Activated naive CD4-positive, alpha-beta T cell treated with anti-CD3 and anti-CD28 coated beads, Interleukin-2, amount 10 ng/mL, durations not matched to agents 7 days and 5 days (primary cell): ENCODE results near the gene CPE.

Experiments used
- CTCF ChIA-PET: fragments of 350-600 bp; sonication (Branson Sonifier 250); formaldehyde crosslinking; loops from one replicate; lab custom pipeline; 2021; ENCODE audit warnings: antibody characterized with exemption; lab: Charles Lee
- DNase-seq: peaks from one replicate; pipeline ENCODE4 v3.0.0-alpha.2; 2020
- H3K27ac Mint-ChIP-seq: one replicate; pipeline ENCODE4 v1.8.0; 2021; ENCODE audit warnings: mild to moderate bottlenecking, moderate library complexity, mixed read lengths
- H3K27me3 Mint-ChIP-seq: one replicate; pipeline ENCODE4 v1.8.0; 2021; ENCODE audit warnings: mild to moderate bottlenecking, mixed read lengths
- H3K36me3 Mint-ChIP-seq: one replicate; pipeline ENCODE4 v1.8.0; 2021; ENCODE audit warnings: mixed read lengths
- H3K4me1 Mint-ChIP-seq: one replicate; pipeline ENCODE4 v1.8.0; 2021; ENCODE audit warnings: mixed read lengths
- H3K4me3 Mint-ChIP-seq: one replicate; pipeline ENCODE4 v1.8.0; 2021; ENCODE audit warnings: mild to moderate bottlenecking, moderate library complexity, mixed read lengths
- H3K9me3 Mint-ChIP-seq: one replicate; pipeline ENCODE4 v1.8.0; 2021; ENCODE audit warnings: mixed read lengths

CPE gene

DNA sequence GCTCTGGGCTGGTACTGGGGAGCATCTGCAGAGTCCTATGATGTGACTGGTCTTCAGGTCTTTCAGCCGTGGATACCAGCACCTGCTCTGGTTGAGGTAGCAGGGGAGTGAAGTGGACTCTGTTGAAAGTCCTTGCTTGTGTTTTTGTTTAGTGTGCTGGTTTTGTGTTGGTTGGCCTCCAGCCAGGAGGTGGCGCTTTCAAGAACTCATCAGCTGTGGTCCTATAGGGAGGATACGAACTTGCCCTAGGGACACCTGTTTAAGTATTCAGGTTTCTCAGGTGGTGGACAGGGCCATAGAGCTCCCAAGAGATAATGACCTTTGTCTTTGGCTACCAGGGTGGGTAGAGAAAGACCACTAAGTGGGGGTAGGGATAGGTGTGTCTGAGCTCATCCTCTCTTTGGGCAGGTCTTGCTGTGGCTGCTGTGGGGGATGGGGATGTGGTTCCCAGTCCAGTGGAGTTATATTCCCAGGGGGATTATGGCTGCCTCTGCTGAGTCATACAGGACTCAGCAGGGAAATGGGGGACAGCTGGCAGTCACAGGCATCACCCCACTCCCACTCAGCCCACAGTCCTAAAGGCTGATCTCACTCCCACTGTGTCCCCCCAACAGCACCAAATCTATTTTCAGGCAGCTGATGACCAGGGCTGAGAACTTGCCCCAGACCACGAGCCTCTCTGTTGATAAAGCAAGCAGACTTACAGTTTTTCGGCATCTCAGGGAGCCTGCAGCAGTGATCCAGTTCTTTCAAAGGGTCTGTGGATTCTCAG, 27.3 kb upstream of the CPE start:
- Mint-ChIP-seq H3K36me3 (no peaks in the 10 kb centered on the region), H3K9me3 (no peaks in the 10 kb centered on the region), H3K4me3 (no peak overlapping the region), H3K4me1 (no peaks in the 10 kb centered on the region), H3K27me3 (peaks cover 15% of the 10 kb centered on the region), H3K27ac (no peak overlapping the region)
- no peak for DNase-seq
- CTCF ChIA-PET: interaction anchor here (0.8 to 1.5 kb wide), 5 partner anchors 8 to 113 kb away, joined by 3 to 4 read pairs (median 4); no protein-coding TSS in a partner anchor

DNA sequence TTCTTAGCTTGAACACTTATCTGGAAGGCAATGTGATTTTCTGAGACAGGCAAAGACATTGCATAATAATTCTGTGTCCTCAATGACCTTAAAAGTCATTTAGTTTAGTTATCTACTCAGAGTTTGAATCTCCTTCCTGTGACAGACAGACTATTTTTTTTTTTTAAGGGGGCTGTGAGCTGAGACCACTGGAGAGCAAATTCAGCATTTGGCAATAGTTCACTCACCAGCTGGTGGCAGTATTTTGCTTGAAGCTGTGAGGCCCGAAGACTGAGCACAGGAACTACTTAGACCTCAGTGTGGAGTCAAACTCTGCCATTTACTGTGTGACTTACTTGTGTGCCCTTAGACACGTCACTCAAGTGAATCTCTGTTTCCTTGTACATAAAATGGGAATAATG, 22.9 kb upstream of the CPE start:
- CTCF ChIA-PET: interaction anchor here (0.6 to 1.2 kb wide), 5 partner anchors 20 to 1598 kb away, joined by 3 to 5 read pairs (median 3); no protein-coding TSS in a partner anchor
- H3K27me3 Mint-ChIP-seq: peaks cover 30% of the 10 kb centered on the region

DNA sequence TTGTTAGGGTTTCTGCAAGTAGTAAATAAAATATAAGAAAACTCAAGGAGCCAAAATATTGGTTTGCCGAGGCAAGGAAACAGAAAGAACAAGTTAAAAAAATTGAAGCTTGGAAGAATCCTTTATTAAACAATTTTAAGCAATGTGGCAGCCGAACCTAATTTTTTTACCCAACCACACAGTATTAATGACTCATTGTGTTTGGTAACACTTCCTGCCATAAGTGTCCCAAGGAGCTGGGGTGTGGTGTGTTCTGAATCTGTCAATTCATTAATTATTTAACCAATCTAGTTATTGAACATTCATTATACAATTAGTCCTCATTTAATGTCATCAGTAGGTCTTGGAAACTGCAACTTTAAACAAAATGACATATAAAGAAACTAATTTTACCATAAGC, 19.3 kb upstream of the CPE start:
- no peak overlapping the region for H3K4me3 Mint-ChIP-seq
- H3K36me3 Mint-ChIP-seq: no peaks in the 10 kb centered on the region
- CTCF ChIA-PET: interaction anchor here (1.3 to 3.7 kb wide), 2 partner anchors 105 to 228 kb away, joined by 3 to 13 read pairs; no protein-coding TSS in a partner anchor
- H3K4me1 Mint-ChIP-seq: no peaks in the 10 kb centered on the region
- H3K27me3 Mint-ChIP-seq: peaks cover 26% of the 10 kb centered on the region
- DNase-seq: no peak
- H3K9me3 Mint-ChIP-seq: no peaks in the 10 kb centered on the region
- no peak overlapping the region for H3K27ac Mint-ChIP-seq

More for the DNA sequence above, 22.9 kb upstream of the CPE start:
- Mint-ChIP-seq H3K4me1 (no peaks in the 10 kb centered on the region), H3K4me3 (no peak overlapping the region), H3K9me3 (no peaks in the 10 kb centered on the region), H3K36me3 (no peaks in the 10 kb centered on the region), H3K27ac (no peak overlapping the region)
- DNase-seq: peak; percentile 28

GRCh38 chr4:165360041-165360695, 18.6 kb upstream of the CPE start:
- Mint-ChIP-seq H3K27me3 (peaks cover 26% of the 10 kb centered on the region), H3K4me3 (no peak overlapping the region), H3K36me3 (no peaks in the 10 kb centered on the region), H3K4me1 (no peaks in the 10 kb centered on the region), H3K27ac (no peak overlapping the region), H3K9me3 (no peaks in the 10 kb centered on the region)
- no peak for DNase-seq
- CTCF ChIA-PET: interaction anchor here (1.3 to 3.7 kb wide), 2 partner anchors 104 to 229 kb away, joined by 3 to 13 read pairs; no protein-coding TSS in a partner anchor

DNA sequence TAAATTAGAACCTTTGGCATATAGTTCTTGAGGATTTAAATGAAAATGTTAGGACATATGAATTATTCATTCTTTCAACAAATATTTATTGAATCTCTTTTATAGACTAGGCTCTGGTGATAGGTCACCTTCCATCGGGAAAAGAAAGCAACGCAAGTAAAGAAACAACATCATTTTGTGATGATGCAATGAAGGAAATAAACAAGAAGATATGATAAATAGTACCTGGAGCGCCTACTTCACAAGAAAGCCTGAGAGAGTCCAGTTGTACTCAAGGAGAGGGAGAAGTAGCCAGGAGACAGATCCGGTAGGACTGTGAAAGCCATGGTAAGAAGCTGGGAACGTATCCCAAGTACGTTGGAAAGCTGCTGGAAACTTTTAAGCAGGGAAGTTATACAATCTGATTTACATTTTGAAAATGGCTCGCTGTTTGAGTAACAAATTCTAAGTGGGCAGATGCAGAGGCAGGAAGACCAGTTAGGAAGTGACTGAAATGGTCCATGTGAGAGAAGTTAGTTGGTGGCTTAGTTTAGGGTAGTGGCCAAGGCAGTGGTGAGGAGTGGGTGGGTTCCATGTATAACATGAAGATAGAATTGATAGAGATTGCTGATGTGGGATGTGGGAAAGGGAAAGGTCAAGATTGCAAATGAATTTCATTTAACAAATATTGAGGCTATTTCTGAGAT, 17.7 kb upstream of the CPE start:
- H3K27me3 Mint-ChIP-seq: peaks cover 26% of the 10 kb centered on the region
- no peak overlapping the region for H3K4me3 Mint-ChIP-seq
- H3K36me3 Mint-ChIP-seq: no peaks in the 10 kb centered on the region
- CTCF ChIA-PET: interaction anchor here (1.5 to 3.7 kb wide), 2 partner anchors 10 to 230 kb away, joined by 3 to 13 read pairs; no protein-coding TSS in a partner anchor
- no peak overlapping the region for H3K27ac Mint-ChIP-seq
- no peak for DNase-seq
- H3K4me1 Mint-ChIP-seq: no peaks in the 10 kb centered on the region
- H3K9me3 Mint-ChIP-seq: no peaks in the 10 kb centered on the region

DNA sequence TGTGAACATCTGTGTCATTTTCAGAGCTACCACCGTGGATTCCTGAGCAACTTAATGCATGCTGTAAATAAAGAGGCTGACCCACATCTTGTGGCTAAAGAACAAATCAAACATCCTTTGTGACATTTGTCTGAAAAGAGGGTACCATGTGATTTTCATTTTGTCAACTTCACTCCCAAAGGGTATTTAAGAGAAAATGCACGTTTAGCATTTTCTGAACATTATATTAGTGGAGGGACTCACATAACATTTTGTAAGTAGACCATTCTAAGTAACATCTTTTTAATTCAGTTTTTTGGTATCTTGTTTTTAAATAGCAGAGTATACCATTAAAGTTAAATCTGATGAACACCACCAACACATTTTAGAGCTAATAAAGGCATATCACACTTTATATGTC, 17.0 kb upstream of the CPE start:
- H3K4me1 Mint-ChIP-seq: no peaks in the 10 kb centered on the region
- H3K36me3 Mint-ChIP-seq: no peaks in the 10 kb centered on the region
- CTCF ChIA-PET: interaction anchor here (1.5 kb wide), 1 partner anchor 11 kb away, joined by 3 read pairs; no protein-coding TSS in a partner anchor
- no peaks in the 10 kb centered on the region for H3K9me3 Mint-ChIP-seq
- DNase-seq: no peak
- no peak overlapping the region for H3K4me3 Mint-ChIP-seq
- H3K27me3 Mint-ChIP-seq: peaks cover 26% of the 10 kb centered on the region
- H3K27ac Mint-ChIP-seq: no peak overlapping the region

GRCh38 chr4:165364452-165365080, 14.2 kb upstream of the CPE start:
- Mint-ChIP-seq H3K4me1 (no peaks in the 10 kb centered on the region), H3K36me3 (no peaks in the 10 kb centered on the region), H3K4me3 (no peak overlapping the region), H3K27me3 (peaks cover 14% of the 10 kb centered on the region), H3K9me3 (no peaks in the 10 kb centered on the region), H3K27ac (no peak overlapping the region)
- CTCF ChIA-PET: interaction anchor here (0.6 to 1.0 kb wide), 2 partner anchors 14 to 21 kb away, joined by 3 to 4 read pairs; no protein-coding TSS in a partner anchor
- DNase-seq: no peak

DNA sequence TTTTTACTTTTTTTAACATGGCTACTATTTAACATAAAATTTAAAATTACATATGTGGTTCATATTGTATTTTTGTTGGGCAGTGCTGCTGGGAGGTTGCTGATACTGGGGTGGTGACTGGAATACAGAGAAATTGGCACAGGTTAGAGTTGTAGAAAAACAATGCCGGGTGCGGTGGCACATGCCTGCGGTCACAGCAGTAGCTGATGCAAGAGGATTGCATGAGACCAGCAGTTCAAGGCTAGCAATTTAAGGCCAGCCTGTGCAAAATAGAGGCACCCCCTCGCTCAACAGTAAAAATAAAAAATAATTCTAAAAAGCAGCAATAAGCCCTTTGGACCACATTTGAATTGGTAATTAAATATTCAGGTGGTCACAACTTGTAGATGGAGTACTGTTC, 11.8 kb upstream of the CPE start:
- CTCF ChIA-PET: no interaction called here
- Mint-ChIP-seq H3K4me1 (no peaks in the 10 kb centered on the region), H3K4me3 (no peak overlapping the region), H3K36me3 (no peaks in the 10 kb centered on the region), H3K9me3 (no peaks in the 10 kb centered on the region), H3K27ac (no peak overlapping the region), H3K27me3 (peaks cover 8% of the 10 kb centered on the region)
- DNase-seq: no peak

DNA sequence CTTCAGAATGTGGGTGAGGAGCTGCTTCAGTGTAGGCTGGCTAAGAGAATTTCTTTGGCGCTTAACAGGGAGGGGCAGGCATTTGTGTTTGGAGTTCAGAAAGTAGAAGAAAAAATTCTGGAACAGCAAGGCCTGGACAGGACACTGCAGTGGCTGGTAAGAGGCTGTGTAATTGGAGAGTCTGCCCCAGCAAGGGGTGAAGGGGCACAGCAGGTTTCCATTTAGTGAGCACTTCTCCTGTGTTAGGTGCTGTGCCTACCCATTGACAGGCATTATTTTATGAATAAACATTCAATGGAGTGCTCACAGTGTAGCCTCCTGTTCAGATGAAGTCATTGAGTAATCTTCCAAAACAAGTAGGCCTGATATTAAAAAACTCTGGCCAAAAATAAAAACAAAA, 10.7 kb upstream of the CPE start:
- Mint-ChIP-seq H3K27ac (no peak overlapping the region), H3K27me3 (peaks cover 4% of the 10 kb centered on the region), H3K9me3 (no peaks in the 10 kb centered on the region), H3K4me1 (no peaks in the 10 kb centered on the region), H3K36me3 (no peaks in the 10 kb centered on the region), H3K4me3 (no peak overlapping the region)
- no peak for DNase-seq
- CTCF ChIA-PET: no interaction called here

DNA sequence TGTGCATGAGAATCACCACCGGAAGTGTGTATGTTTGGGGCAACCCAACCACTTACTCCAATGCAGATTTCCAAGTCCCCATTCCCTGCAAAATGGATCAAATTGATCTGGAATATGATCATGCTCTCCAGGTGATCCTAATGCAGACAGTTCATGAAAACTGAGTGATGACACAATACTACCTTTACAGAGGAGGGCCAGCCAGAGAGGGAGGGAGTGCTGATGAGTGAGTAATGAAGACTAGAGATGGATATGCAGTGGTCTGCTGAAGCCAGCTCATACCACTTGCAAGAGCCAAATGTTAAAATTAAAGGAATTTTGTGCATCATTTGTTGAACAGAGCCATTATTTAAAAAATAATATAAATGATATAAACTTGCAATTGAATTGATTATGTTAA, 10.2 kb upstream of the CPE start:
- Mint-ChIP-seq H3K9me3 (no peaks in the 10 kb centered on the region), H3K27ac (no peak overlapping the region), H3K27me3 (peaks cover 3% of the 10 kb centered on the region), H3K4me1 (no peaks in the 10 kb centered on the region), H3K4me3 (no peak overlapping the region), H3K36me3 (no peaks in the 10 kb centered on the region)
- no peak for DNase-seq
- CTCF ChIA-PET: no interaction called here

GRCh38 chr4:165369522-165369921, 9.3 kb upstream of the CPE start:
- Mint-ChIP-seq H3K36me3 (no peaks in the 10 kb centered on the region), H3K4me1 (no peaks in the 10 kb centered on the region), H3K27me3 (peaks cover 3% of the 10 kb centered on the region), H3K9me3 (no peaks in the 10 kb centered on the region), H3K27ac (no peak overlapping the region), H3K4me3 (no peak overlapping the region)
- CTCF ChIA-PET: no interaction called here
- no peak for DNase-seq

DNA sequence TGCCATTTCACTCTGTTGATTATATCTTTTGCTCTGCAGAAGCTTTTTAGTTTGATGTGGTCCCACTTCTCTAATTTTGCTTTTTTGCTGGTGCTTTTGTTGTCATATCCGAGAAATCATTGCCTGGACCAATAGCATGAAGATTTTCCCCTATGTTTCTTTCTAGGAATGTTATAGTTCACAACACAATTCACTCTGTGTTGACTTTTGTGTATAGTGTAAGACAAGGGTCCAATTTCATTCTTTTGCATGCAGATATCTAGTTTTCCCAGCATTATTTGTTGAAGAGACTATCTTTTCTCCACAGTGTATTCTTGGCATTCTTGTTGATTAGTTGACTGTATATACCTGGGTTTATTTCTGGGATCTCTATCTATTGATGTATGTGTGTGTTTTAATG, 8.3 kb upstream of the CPE start:
- Mint-ChIP-seq H3K27ac (no peak overlapping the region), H3K36me3 (no peaks in the 10 kb centered on the region), H3K9me3 (no peaks in the 10 kb centered on the region), H3K4me1 (peaks cover 4% of the 10 kb centered on the region), H3K27me3 (peaks cover 13% of the 10 kb centered on the region), H3K4me3 (no peak overlapping the region)
- no peak for DNase-seq
- CTCF ChIA-PET: no interaction called here

- Mint-ChIP-seq H3K4me3 (no peak overlapping the region), H3K27ac (no peak overlapping the region), H3K9me3 (no peaks in the 10 kb centered on the region), H3K36me3 (no peaks in the 10 kb centered on the region), H3K27me3 (peaks cover 43% of the 10 kb centered on the region), H3K4me1 (peaks cover 12% of the 10 kb centered on the region)
- CTCF ChIA-PET: interaction anchor here (1.0 to 1.2 kb wide), 2 partner anchors 19 to 31 kb away, joined by 3 read pairs; no protein-coding TSS in a partner anchor
- DNase-seq: no peak
Observed at GRCh38 chr4:165375465-165375864, 3.3 kb upstream of the CPE start.

DNA sequence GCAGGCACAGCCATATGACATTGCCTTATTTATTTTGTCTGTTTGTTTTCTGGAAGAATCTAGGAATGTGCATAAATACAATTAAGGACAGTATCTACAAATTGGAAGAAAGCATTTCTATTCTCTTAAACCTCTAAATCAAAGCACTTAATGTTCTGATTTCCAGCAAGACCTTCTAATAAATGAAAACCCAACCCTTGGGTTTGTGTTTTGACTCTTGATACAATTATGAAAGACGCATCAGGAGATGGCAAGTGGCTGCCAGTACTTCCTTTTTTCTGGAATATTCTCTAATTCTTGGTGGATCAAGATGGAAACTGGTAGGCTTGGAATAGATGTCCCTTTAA, 437 bp upstream of the CPE start:
- Mint-ChIP-seq H3K9me3 (no peaks in the 10 kb centered on the region), H3K27ac (no peak overlapping the region), H3K4me1 (peaks cover 12% of the 10 kb centered on the region), H3K36me3 (no peaks in the 10 kb centered on the region), H3K27me3 (peaks cover 63% of the 10 kb centered on the region), H3K4me3 (peak overlapping the region; percentile 21)
- CTCF ChIA-PET: interaction anchor here (1.4 kb wide), 1 partner anchor 265 kb away, joined by 3 read pairs; no protein-coding TSS in a partner anchor
- DNase-seq: no peak
